Body of pancreas (tissue), 4 donors: ENCODE results near the gene ST8SIA5.

Source experiments
- CTCF ChIP-seq, 7 experiments: fragments of 450-650 bp in 4 of 7; fragments of 200-600 bp in 3 of 7; sonication (generic) in 3 of 7; IDR thresholded peaks; one replicate each; pipeline ENCODE4 v1.5.1; 2016 to 2019; ENCODE audit warnings: antibody characterized with exemption in 7 of 7
- POLR2A ChIP-seq, 3 donors: fragments of 450-650 bp; IDR thresholded peaks; one replicate each; pipeline ENCODE4 v1.6.1; 2016; ENCODE audit warnings: antibody characterized with exemption in 3 of 3, mild to moderate bottlenecking in 2 of 3

GRCh38 chr18:46716827-46717226 is 40.0 kb downstream of the ST8SIA5 start:
- TF ChIP-seq POLR2A (IDR thresholded peaks at IDR 0.05) (no peak), CTCF (IDR thresholded peaks at IDR 0.05) (no peak)
